ENCODE data around the gene ATP2C2. TPM values are rescaled to one million over a fixed set of nuclear protein-coding genes. Genes with fewer than 3 reads are reported as not detected.

ATP2C2 gene
- total and polyA plus RNA-seq, 2 donors (not counting 1 experiment from before 2014, with no cell fraction given): not detected

GRCh38 chr16:84359326-84359725 lies 9.0 kb upstream of the ATP2C2 start:
- Mint-ChIP-seq H3K27me3 (peaks cover 12% of the 10 kb centered on the region), H3K4me3 (no peak overlapping the region), H3K27ac (no peak overlapping the region), H3K4me1 (no peaks in the 10 kb centered on the region), H3K9me3 (ENCODE audit: insufficient read depth) (no peaks in the 10 kb centered on the region)
- DNase-seq (no peak), ATAC-seq (ENCODE audit: low read depth) (no peak)
- H3K4me1 ChIP-seq (ENCODE audit: control insufficient read depth in 2 of 2, insufficient read depth in 2 of 2, low read length in 2 of 2): no peaks in the 10 kb centered on the region
- no peak overlapping the region for H2AFZ ChIP-seq (ENCODE audit: insufficient read depth, low read depth, low read length, poor library complexity, severe bottlenecking)
- ChIA-PET CTCF (no interaction called here), POLR2A (no interaction called here)
- no peak overlapping the region for H3K9ac ChIP-seq (ENCODE audit: low read length)
- no peaks in the 10 kb centered on the region for H3K36me3 ChIP-seq (replicated peaks in 1 of 2; ENCODE audit: control extremely low read depth in 1 of 2, control insufficient read depth in 1 of 2, extremely low read depth in 1 of 2, insufficient read depth in 2 of 2, low read length in 1 of 2)
- H3K27ac ChIP-seq (ENCODE audit: low read length in 2 of 2): no peak overlapping the region
- peaks cover 0 to 2% (median 0%) of the 10 kb centered on the region in 4 experiments for H3K27me3 ChIP-seq (replicated peaks in 1 of 4; ENCODE audit: control extremely low read depth in 1 of 4, control insufficient read depth in 3 of 4, insufficient read depth in 4 of 4, low read length in 3 of 4)
- intact Hi-C loops (cut with micrococcal nuclease): no loop called here
- no peaks in the 10 kb centered on the region for H3K9me3 ChIP-seq (ENCODE audit: control extremely low read depth in 1 of 3, control insufficient read depth in 2 of 3, insufficient read depth in 1 of 3, low read length in 2 of 3)
- H4K20me1 ChIP-seq (ENCODE audit: control insufficient read depth, insufficient read depth, low read length, poor library complexity, severe bottlenecking): no peaks in the 10 kb centered on the region
- H3K4me2 ChIP-seq (replicated peaks; ENCODE audit: low read depth, low read length, poor library complexity, severe bottlenecking): no peak overlapping the region
- WGBS (ENCODE audit: insufficient coverage): 78% methylated on average over 7 of the region's 8 CpGs
- no peak overlapping the region for H3K4me3 ChIP-seq (ENCODE audit: control extremely low read depth in 1 of 5, extremely low read depth in 1 of 5, insufficient read depth in 1 of 5, low read depth in 2 of 5, low read length in 4 of 5)
- TF ChIP-seq CTCF (IDR thresholded peaks at IDR 0.05): no peak
- no peak for TF ChIP-seq EZH2 (IDR thresholded peaks at IDR 0.05; ENCODE audit: borderline replicate concordance, insufficient read depth, low read depth, low read length, poor library complexity, severe bottlenecking)
- H3K79me2 ChIP-seq (ENCODE audit: control insufficient read depth, insufficient read depth, low read length): no peaks in the 10 kb centered on the region

- ATAC-seq (ENCODE audit: low read depth): no peak
- H3K4me2 ChIP-seq (replicated peaks; ENCODE audit: low read depth, low read length, poor library complexity, severe bottlenecking): no peak overlapping the region
- no peaks in the 10 kb centered on the region for H3K9me3 ChIP-seq (ENCODE audit: control extremely low read depth in 1 of 3, control insufficient read depth in 2 of 3, insufficient read depth in 1 of 3, low read length in 2 of 3)
- Mint-ChIP-seq H3K4me3 (no peak overlapping the region), H3K4me1 (no peaks in the 10 kb centered on the region), H3K9me3 (ENCODE audit: insufficient read depth) (no peaks in the 10 kb centered on the region), H3K27ac (no peak overlapping the region), H3K27me3 (peaks cover 15% of the 10 kb centered on the region)
- H3K36me3 ChIP-seq (replicated peaks in 1 of 2; ENCODE audit: control extremely low read depth in 1 of 2, control insufficient read depth in 1 of 2, extremely low read depth in 1 of 2, insufficient read depth in 2 of 2, low read length in 1 of 2): no peaks in the 10 kb centered on the region
- TF ChIP-seq EZH2 (IDR thresholded peaks at IDR 0.05; ENCODE audit: borderline replicate concordance, insufficient read depth, low read depth, low read length, poor library complexity, severe bottlenecking) (no peak), CTCF (IDR thresholded peaks at IDR 0.05) (no peak)
- H3K9ac ChIP-seq (ENCODE audit: low read length): no peak overlapping the region
- DNase-seq: no peak
- no peaks in the 10 kb centered on the region for H3K79me2 ChIP-seq (ENCODE audit: control insufficient read depth, insufficient read depth, low read length)
- no peak overlapping the region for H3K27ac ChIP-seq (ENCODE audit: low read length in 2 of 2)
- WGBS (ENCODE audit: insufficient coverage): 59% methylated on average over 13 of the region's 15 CpGs
- CTCF ChIA-PET: no interaction called here
- H4K20me1 ChIP-seq (ENCODE audit: control insufficient read depth, insufficient read depth, low read length, poor library complexity, severe bottlenecking): no peaks in the 10 kb centered on the region
- H2AFZ ChIP-seq (ENCODE audit: insufficient read depth, low read depth, low read length, poor library complexity, severe bottlenecking): no peak overlapping the region
- H3K4me3 ChIP-seq (ENCODE audit: control extremely low read depth in 1 of 5, extremely low read depth in 1 of 5, insufficient read depth in 1 of 5, low read depth in 2 of 5, low read length in 4 of 5): no peak overlapping the region
- no peaks in the 10 kb centered on the region for H3K4me1 ChIP-seq (ENCODE audit: control insufficient read depth in 2 of 2, insufficient read depth in 2 of 2, low read length in 2 of 2)
- intact Hi-C loops (cut with micrococcal nuclease): no loop called here
- peaks cover 0 to 2% (median 0%) of the 10 kb centered on the region in 4 experiments for H3K27me3 ChIP-seq (replicated peaks in 1 of 4; ENCODE audit: control extremely low read depth in 1 of 4, control insufficient read depth in 3 of 4, insufficient read depth in 4 of 4, low read length in 3 of 4)
- POLR2A ChIA-PET: no interaction called here
These were observed 8.2 kb upstream of the ATP2C2 start for GRCh38 chr16:84360170-84360569.

Measured in B cell (primary cell).